T-cell (primary cell): ENCODE measurements around the gene SYNPO. TPM values are rescaled to one million over a fixed set of nuclear protein-coding genes. Genes with fewer than 3 reads are reported as not detected.

Experiments
- ATAC-seq, 4 experiments: fragments of 200-7000 bp in 3 of 4; fragments of 150-1000 bp in 1 of 4; cut with Tn5 transposase; replicated peaks in 1 of 4; 1 replicate in 3 of 4; 2 replicates in 1 of 4; pipeline ENCODE4 v1.10.0; 2021; ENCODE audit warnings: moderate library complexity in 3 of 4, mild to moderate bottlenecking in 2 of 4, moderate number of reproducible peaks in 1 of 4
- CTCF ChIA-PET, 2 donors: fragments of 300-600 bp; sonication (Branson Sonifier 250); formaldehyde crosslinking; loops; one replicate each; lab custom pipeline; 2022; ENCODE audit warnings: antibody characterized with exemption in 2 of 2; lab: Charles Lee
- POLR2A ChIA-PET, 2 donors: fragments of 300-600 bp; sonication (Branson Sonifier 250); formaldehyde crosslinking; loops; one replicate each; lab custom pipeline; 2022; ENCODE audit warnings: antibody characterized with exemption in 2 of 2; lab: Charles Lee
- DNase-seq, 35 experiments: peaks; one replicate each; pipeline versions ENCODE4 v3.0.0 to v3.0.0-alpha.2; 2013 to 2023
- H3K27ac ChIP-seq: one replicate; pipeline ENCODE4 v1.5.1; 2013; ENCODE audit warnings: low read length
- H3K27me3 ChIP-seq, 2 experiments: replicated peaks in 1 of 2; 1 replicate in 1 of 2; 2 replicates in 1 of 2; pipeline versions ENCODE4 v1.6.1 to v1.7.0; 2013; ENCODE audit warnings: low read length in 1 of 2, mixed read lengths in 1 of 2; ENCODE audit not compliant: control insufficient read depth in 2 of 2, insufficient read depth in 2 of 2; ENCODE audit errors: extremely low read depth in 1 of 2
- H3K36me3 ChIP-seq, 2 donors: 1 replicate in 1 of 2; 2 replicates in 1 of 2; pipeline versions ENCODE4 v1.6.1 to v1.7.0; 2013; ENCODE audit warnings: low read length in 1 of 2; ENCODE audit not compliant: control insufficient read depth in 2 of 2, insufficient read depth in 1 of 2; ENCODE audit errors: extremely low read depth in 1 of 2
- H3K4me1 ChIP-seq, 2 experiments: 1 replicate in 1 of 2; 2 replicates in 1 of 2; pipeline versions ENCODE4 v1.6.1 to v1.7.0; 2013; ENCODE audit warnings: low read length in 2 of 2, mixed read lengths in 1 of 2; ENCODE audit not compliant: insufficient read depth in 2 of 2, control insufficient read depth in 1 of 2; ENCODE audit errors: extremely low read depth in 1 of 2
- H3K4me3 ChIP-seq, 2 donors: 1 replicate in 1 of 2; 2 replicates in 1 of 2; pipeline versions ENCODE4 v1.5.1 to v1.7.0; 2013; ENCODE audit warnings: mild to moderate bottlenecking in 2 of 2, low read length in 1 of 2, moderate library complexity in 1 of 2; ENCODE audit not compliant: control insufficient read depth in 1 of 2; ENCODE audit errors: extremely low read depth in 1 of 2
- H3K9me3 ChIP-seq: 2 replicates; pipeline ENCODE4 v1.7.0; 2013
- H3K27ac Mint-ChIP-seq, 2 donors: one replicate each; pipeline ENCODE4 v1.8.0; 2020 to 2021; ENCODE audit warnings: mild to moderate bottlenecking in 2 of 2, mixed read lengths in 2 of 2
- H3K27me3 Mint-ChIP-seq, 2 donors: one replicate each; pipeline ENCODE4 v1.8.0; 2021 to 2022; ENCODE audit warnings: mixed read lengths in 2 of 2
- H3K36me3 Mint-ChIP-seq: one replicate; pipeline ENCODE4 v1.8.0; 2021; ENCODE audit warnings: mixed read lengths
- H3K4me1 Mint-ChIP-seq, 3 donors: one replicate each; pipeline ENCODE4 v1.8.0; 2020 to 2022; ENCODE audit warnings: mixed read lengths in 3 of 3, mild to moderate bottlenecking in 1 of 3
- H3K4me3 Mint-ChIP-seq, 3 donors: one replicate each; pipeline ENCODE4 v1.8.0; 2020 to 2022; ENCODE audit warnings: mild to moderate bottlenecking in 3 of 3, mixed read lengths in 3 of 3, moderate library complexity in 3 of 3
- H3K9me3 Mint-ChIP-seq, 3 donors: one replicate each; pipeline ENCODE4 v1.8.0; 2020 to 2022; ENCODE audit warnings: mixed read lengths in 3 of 3
- WGBS: methylation state at CpG from one replicate; pipeline ENCODE4 v1.1.5; 2013; ENCODE audit warnings: missing lambda C conversion rate; ENCODE audit not compliant: insufficient coverage; 5-methylcytosine and 5-hydroxymethylcytosine counted together
- total RNA-seq, 35 experiments: library from RNA in 6 of 35; stranded (reverse) in 6 of 35; fragments of 120-200 nt in 1 of 35; gene quantifications; one replicate each; pipeline versions ENCODE4 v1.2.1 to v1.2.4 and lab custom pipeline; 2013 to 2026

SYNPO gene
- total RNA-seq, 5 donors from 2014 or later (not counting 1 experiment from before 2014, with no cell fraction given): 0.09 to 1.9 (median 1.0) TPM

- no peaks in the 10 kb centered on the region for H3K36me3 ChIP-seq
- H3K27me3 ChIP-seq: peaks cover 0 to 24% of the 10 kb centered on the region in 2 experiments
- no peak overlapping the region for H3K4me3 Mint-ChIP-seq
- POLR2A ChIA-PET: no interaction called here
- H3K9me3 ChIP-seq: no peaks in the 10 kb centered on the region
- no peak overlapping the region for H3K4me3 ChIP-seq
- 74% methylated on average over 6 of the region's 6 CpGs for WGBS
- H3K27me3 Mint-ChIP-seq: peaks cover 15 to 18% of the 10 kb centered on the region in 2 donors
- no peak overlapping the region for H3K27ac Mint-ChIP-seq
- no peak overlapping the region for H3K27ac ChIP-seq
- H3K4me1 ChIP-seq: no peaks in the 10 kb centered on the region
- no peak for ATAC-seq
- H3K36me3 Mint-ChIP-seq: no peaks in the 10 kb centered on the region
- no peaks in the 10 kb centered on the region for H3K9me3 Mint-ChIP-seq
- no peaks in the 10 kb centered on the region for H3K4me1 Mint-ChIP-seq
- no peak for DNase-seq
- CTCF ChIA-PET: no interaction called here
Observed at GRCh38 chr5:150638488-150639376, 1.7 kb upstream of the SYNPO start.

GRCh38 chr5:150639377-150639692 lies 1.1 kb upstream of the SYNPO start:
- H3K36me3 Mint-ChIP-seq: no peaks in the 10 kb centered on the region
- no peak overlapping the region for H3K27ac Mint-ChIP-seq
- no peaks in the 10 kb centered on the region for H3K9me3 Mint-ChIP-seq
- ATAC-seq: no peak
- POLR2A ChIA-PET: no interaction called here
- Histone ChIP-seq H3K4me1 (no peaks in the 10 kb centered on the region), H3K36me3 (no peaks in the 10 kb centered on the region), H3K9me3 (no peaks in the 10 kb centered on the region), H3K27me3 (peaks cover 0 to 24% of the 10 kb centered on the region in 2 experiments), H3K27ac (no peak overlapping the region), H3K4me3 (no peak overlapping the region)
- no peak for DNase-seq
- H3K4me1 Mint-ChIP-seq: no peaks in the 10 kb centered on the region
- CTCF ChIA-PET: no interaction called here
- WGBS: 50% methylated on average over 1 of the region's 3 CpGs
- H3K27me3 Mint-ChIP-seq: peaks cover 15 to 18% of the 10 kb centered on the region in 2 donors
- no peak overlapping the region for H3K4me3 Mint-ChIP-seq

GRCh38 chr5:150639751-150640150 lies 709 bp upstream of the SYNPO start:
- H3K4me3 Mint-ChIP-seq: no peak overlapping the region
- ATAC-seq (no peak), DNase-seq (no peak)
- Histone ChIP-seq H3K4me1 (no peaks in the 10 kb centered on the region), H3K4me3 (no peak overlapping the region), H3K36me3 (no peaks in the 10 kb centered on the region), H3K27ac (no peak overlapping the region), H3K27me3 (peaks cover 0 to 26% of the 10 kb centered on the region in 2 experiments), H3K9me3 (no peaks in the 10 kb centered on the region)
- no peaks in the 10 kb centered on the region for H3K9me3 Mint-ChIP-seq
- ChIA-PET POLR2A (no interaction called here), CTCF (no interaction called here)
- WGBS: 73% methylated on average over 4 of the region's 5 CpGs
- no peaks in the 10 kb centered on the region for H3K36me3 Mint-ChIP-seq
- peaks cover 15 to 18% of the 10 kb centered on the region in 2 donors for H3K27me3 Mint-ChIP-seq
- H3K27ac Mint-ChIP-seq: no peak overlapping the region
- H3K4me1 Mint-ChIP-seq: no peaks in the 10 kb centered on the region

GRCh38 chr5:150641006-150641570 lies 628 bp downstream of the SYNPO start:
- H3K27ac ChIP-seq: no peak overlapping the region
- H3K36me3 Mint-ChIP-seq: no peaks in the 10 kb centered on the region
- no peaks in the 10 kb centered on the region for H3K4me1 Mint-ChIP-seq
- H3K9me3 ChIP-seq: no peaks in the 10 kb centered on the region
- peaks cover 10 to 13% of the 10 kb centered on the region in 2 donors for H3K27me3 Mint-ChIP-seq
- no peak overlapping the region for H3K27ac Mint-ChIP-seq
- no peak overlapping the region for H3K4me3 ChIP-seq
- 89% methylated on average over 2 of the region's 9 CpGs for WGBS
- ATAC-seq (no peak), DNase-seq (no peak)
- H3K9me3 Mint-ChIP-seq: no peaks in the 10 kb centered on the region
- ChIA-PET POLR2A (no interaction called here), CTCF (no interaction called here)
- peaks cover 0 to 30% of the 10 kb centered on the region in 2 experiments for H3K27me3 ChIP-seq
- no peaks in the 10 kb centered on the region for H3K36me3 ChIP-seq
- no peaks in the 10 kb centered on the region for H3K4me1 ChIP-seq
- H3K4me3 Mint-ChIP-seq: no peak overlapping the region

GRCh38 chr5:150641824-150642566 lies 1.5 kb downstream of the SYNPO start:
- CTCF ChIA-PET: no interaction called here
- no peaks in the 10 kb centered on the region for H3K36me3 Mint-ChIP-seq
- ATAC-seq: no peak

GRCh38 chr5:150642567-150642927 lies 2.1 kb downstream of the SYNPO start:
- ChIA-PET CTCF (no interaction called here), POLR2A (no interaction called here)
- no peaks in the 10 kb centered on the region for H3K9me3 ChIP-seq
- no peak overlapping the region for H3K4me3 Mint-ChIP-seq
- no peaks in the 10 kb centered on the region for H3K4me1 Mint-ChIP-seq
- no peak for DNase-seq
- H3K27me3 Mint-ChIP-seq: peaks cover 5 to 9% of the 10 kb centered on the region in 2 donors
- H3K27me3 ChIP-seq: peaks cover 0 to 28% of the 10 kb centered on the region in 2 experiments
- H3K27ac ChIP-seq: no peak overlapping the region
- H3K9me3 Mint-ChIP-seq: no peaks in the 10 kb centered on the region
- H3K36me3 Mint-ChIP-seq: no peaks in the 10 kb centered on the region
- no peak overlapping the region for H3K27ac Mint-ChIP-seq
- ATAC-seq: no peak
- no peaks in the 10 kb centered on the region for H3K4me1 ChIP-seq
- H3K36me3 ChIP-seq: no peaks in the 10 kb centered on the region
- no peak overlapping the region for H3K4me3 ChIP-seq
- WGBS: 79% methylated on average over 5 of the region's 5 CpGs

More at GRCh38 chr5:150641824-150642566, 1.5 kb downstream of the SYNPO start:
- 50% methylated on average over 1 of the region's 5 CpGs for WGBS
- Mint-ChIP-seq H3K9me3 (no peaks in the 10 kb centered on the region), H3K4me1 (no peaks in the 10 kb centered on the region), H3K27me3 (peaks cover 7 to 8% of the 10 kb centered on the region in 2 donors), H3K27ac (no peak overlapping the region), H3K4me3 (no peak overlapping the region)
- no peak for DNase-seq
- H3K4me3 ChIP-seq: no peak overlapping the region
- H3K27ac ChIP-seq: no peak overlapping the region
- H3K27me3 ChIP-seq: peaks cover 0 to 30% of the 10 kb centered on the region in 2 experiments
- H3K4me1 ChIP-seq: no peaks in the 10 kb centered on the region
- POLR2A ChIA-PET: no interaction called here
- no peaks in the 10 kb centered on the region for H3K9me3 ChIP-seq
- H3K36me3 ChIP-seq: no peaks in the 10 kb centered on the region
